Endothelial cell of umbilical vein (primary cell): ENCODE data around the gene XIRP2.

Experiments
- JUN ChIP-seq: IDR thresholded peaks from 2 replicates; pipeline ENCODE4 v1.6.1; 2011; ENCODE audit warnings: borderline replicate concordance, low read depth; ENCODE audit not compliant: insufficient read length, insufficient read depth
- POLR2A ChIP-seq: IDR thresholded peaks from 2 replicates; pipeline ENCODE4 v1.6.1; 2012; ENCODE audit warnings: low read depth, mild to moderate bottlenecking, control low read depth, low read length
- TF ChIP-seq, protein P1 (sequence below), 2 donors: IDR thresholded peaks; 1 replicate in 1 of 2; 2 replicates in 1 of 2; pipeline ENCODE4 v1.5.1; 2011; ENCODE audit warnings: low read length in 2 of 2, mild to moderate bottlenecking in 2 of 2, moderate library complexity in 2 of 2, control low read depth in 1 of 2, inconsistent platforms in 1 of 2, low read depth in 1 of 2; ENCODE audit not compliant: insufficient read depth in 1 of 2; ENCODE audit errors: extremely low read depth in 1 of 2

DNA sequence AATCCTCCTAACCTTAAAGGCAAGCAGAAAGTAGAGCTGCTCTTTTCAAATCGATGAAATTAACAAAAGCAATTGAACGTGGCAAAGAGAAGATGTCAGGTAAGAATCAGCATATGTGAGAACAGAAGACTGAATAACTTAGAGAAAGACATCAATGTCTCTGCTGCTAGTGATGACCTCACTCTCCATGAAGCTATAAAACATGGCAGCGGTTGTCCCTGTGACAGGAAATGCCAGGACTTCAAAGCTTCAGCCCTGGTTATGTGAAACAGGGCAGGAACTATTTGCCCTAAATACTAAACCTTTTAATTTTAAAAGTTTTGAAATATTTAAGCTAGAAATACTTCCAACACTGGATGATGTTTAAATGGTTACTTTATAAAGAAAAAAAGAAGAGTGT lies 383.7 kb downstream of the XIRP2 start:
- TF ChIP-seq, protein P1, sequence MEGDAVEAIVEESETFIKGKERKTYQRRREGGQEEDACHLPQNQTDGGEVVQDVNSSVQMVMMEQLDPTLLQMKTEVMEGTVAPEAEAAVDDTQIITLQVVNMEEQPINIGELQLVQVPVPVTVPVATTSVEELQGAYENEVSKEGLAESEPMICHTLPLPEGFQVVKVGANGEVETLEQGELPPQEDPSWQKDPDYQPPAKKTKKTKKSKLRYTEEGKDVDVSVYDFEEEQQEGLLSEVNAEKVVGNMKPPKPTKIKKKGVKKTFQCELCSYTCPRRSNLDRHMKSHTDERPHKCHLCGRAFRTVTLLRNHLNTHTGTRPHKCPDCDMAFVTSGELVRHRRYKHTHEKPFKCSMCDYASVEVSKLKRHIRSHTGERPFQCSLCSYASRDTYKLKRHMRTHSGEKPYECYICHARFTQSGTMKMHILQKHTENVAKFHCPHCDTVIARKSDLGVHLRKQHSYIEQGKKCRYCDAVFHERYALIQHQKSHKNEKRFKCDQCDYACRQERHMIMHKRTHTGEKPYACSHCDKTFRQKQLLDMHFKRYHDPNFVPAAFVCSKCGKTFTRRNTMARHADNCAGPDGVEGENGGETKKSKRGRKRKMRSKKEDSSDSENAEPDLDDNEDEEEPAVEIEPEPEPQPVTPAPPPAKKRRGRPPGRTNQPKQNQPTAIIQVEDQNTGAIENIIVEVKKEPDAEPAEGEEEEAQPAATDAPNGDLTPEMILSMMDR (IDR thresholded peaks at IDR 0.05; ENCODE audit: extremely low read depth in 1 of 2, insufficient read depth in 1 of 2, low read depth in 1 of 2, low read length in 2 of 2), result no peak
- TF ChIP-seq POLR2A (no peak), JUN (no peak)
